ENCODE measurements around the gene ALOX12B. TPM values are rescaled to one million over a fixed set of nuclear protein-coding genes. Genes with fewer than 3 reads are reported as not detected.

ALOX12B gene
- total RNA-seq, 1 experiment from 2014 or later = not detected

- H3K27ac ChIP-seq = no peak overlapping the region
- CTCF ChIA-PET = no interaction called here
- no peak overlapping the region for H2AFZ ChIP-seq
- no peaks in the 10 kb centered on the region for H4K20me1 ChIP-seq (ENCODE audit: insufficient read depth)
- H3K27me3 ChIP-seq (ENCODE audit: insufficient read depth, low read depth) = no peaks in the 10 kb centered on the region; the same call in 1 of the 2 replicates
- no peak overlapping the region for H3K4me3 ChIP-seq
- intact Hi-C loops (cut with micrococcal nuclease; ENCODE audit: unreplicated experiment) = no loop called here
- TF ChIP-seq EZH2 (IDR thresholded peaks at IDR 0.05; ENCODE audit: low read depth) = no peak
- TF ChIP-seq CTCF (conservative IDR thresholded peaks at IDR 0.05) = no peak
- POLR2A ChIA-PET (ENCODE audit: unreplicated experiment) = no interaction called here
- H3K9me2 ChIP-seq (ENCODE audit: insufficient read depth) = no peaks in the 10 kb centered on the region
- H3K36me3 ChIP-seq (ENCODE audit: low read depth) = no peaks in the 10 kb centered on the region
- H3K9me3 ChIP-seq (ENCODE audit: insufficient read depth, low read depth) = no peaks in the 10 kb centered on the region
- no peak for DNase-seq
- H3F3A ChIP-seq (ENCODE audit: insufficient read depth, low read depth) = peaks cover 12% of the 10 kb centered on the region; the same call in 1 of the 2 replicates
- no peaks in the 10 kb centered on the region for H3K79me2 ChIP-seq (ENCODE audit: low read depth)
- no TSS peak for BruUV-seq (replicated peaks)
- H3K4me2 ChIP-seq = no peak overlapping the region
- H3K4me1 ChIP-seq (replicated peaks; ENCODE audit: insufficient read depth) = peaks cover 28% of the 10 kb centered on the region
Measured at GRCh38 chr17:8053600-8053999, 33.9 kb downstream of the ALOX12B start.

GRCh38 chr17:8052256-8053252 is 35.0 kb downstream of the ALOX12B start:
- H3K36me3 ChIP-seq (ENCODE audit: low read depth) = no peaks in the 10 kb centered on the region
- no peaks in the 10 kb centered on the region for H3K9me3 ChIP-seq (ENCODE audit: insufficient read depth, low read depth)
- TF ChIP-seq EZH2 (IDR thresholded peaks at IDR 0.05; ENCODE audit: low read depth) = no peak
- no peak for TF ChIP-seq CTCF (conservative IDR thresholded peaks at IDR 0.05)
- BruUV-seq (replicated peaks) = no TSS peak
- H3K79me2 ChIP-seq (ENCODE audit: low read depth) = no peaks in the 10 kb centered on the region
- no peak overlapping the region for H2AFZ ChIP-seq
- H3K9me2 ChIP-seq (ENCODE audit: insufficient read depth) = no peaks in the 10 kb centered on the region
- H3K4me2 ChIP-seq = no peak overlapping the region
- intact Hi-C loops (cut with micrococcal nuclease; ENCODE audit: unreplicated experiment) = no loop called here
- no peak for DNase-seq
- no peak overlapping the region for H3K4me3 ChIP-seq
- ChIA-PET POLR2A (ENCODE audit: unreplicated experiment) (no interaction called here), CTCF (no interaction called here)
- H3K4me1 ChIP-seq (replicated peaks; ENCODE audit: insufficient read depth) = peaks cover 23% of the 10 kb centered on the region
- H3K27ac ChIP-seq = no peak overlapping the region
- peaks cover 12% of the 10 kb centered on the region; the same call in 1 of the 2 replicates for H3F3A ChIP-seq (ENCODE audit: insufficient read depth, low read depth)
- no peaks in the 10 kb centered on the region for H3K27me3 ChIP-seq (ENCODE audit: insufficient read depth, low read depth)
- H4K20me1 ChIP-seq (ENCODE audit: insufficient read depth) = no peaks in the 10 kb centered on the region

- TF ChIP-seq CTCF (conservative IDR thresholded peaks at IDR 0.05) (no peak), EZH2 (IDR thresholded peaks at IDR 0.05; ENCODE audit: low read depth) (no peak)
- no peak for DNase-seq
Measured at GRCh38 chr17:8051831-8052230, 35.7 kb downstream of the ALOX12B start.

More at GRCh38 chr17:8051831-8052230, 35.7 kb downstream of the ALOX12B start:
- BruUV-seq (replicated peaks) = no TSS peak
- ChIA-PET CTCF (interaction anchor here (0.6 kb wide), 1 partner anchor 419 kb away, joined by 3 read pairs; no protein-coding TSS in a partner anchor), POLR2A (ENCODE audit: unreplicated experiment) (no interaction called here)
- Histone ChIP-seq H3K36me3 (ENCODE audit: low read depth) (no peaks in the 10 kb centered on the region), H3F3A (ENCODE audit: insufficient read depth, low read depth) (peaks cover 12% of the 10 kb centered on the region; the same call in 1 of the 2 replicates), H3K4me1 (replicated peaks; ENCODE audit: insufficient read depth) (peaks cover 16% of the 10 kb centered on the region), H3K27ac (no peak overlapping the region), H3K4me2 (no peak overlapping the region), H3K27me3 (ENCODE audit: insufficient read depth, low read depth) (no peaks in the 10 kb centered on the region), H3K79me2 (ENCODE audit: low read depth) (no peaks in the 10 kb centered on the region), H3K9me3 (ENCODE audit: insufficient read depth, low read depth) (no peaks in the 10 kb centered on the region), H4K20me1 (ENCODE audit: insufficient read depth) (no peaks in the 10 kb centered on the region), H2AFZ (no peak overlapping the region), H3K4me3 (no peak overlapping the region), H3K9me2 (ENCODE audit: insufficient read depth) (no peaks in the 10 kb centered on the region)
- intact Hi-C loops (cut with micrococcal nuclease; ENCODE audit: unreplicated experiment) = no loop called here

Measured in PC-9 (cell line).